ENCODE results near the gene APOC3.

Gene APOC3

GRCh38 chr11:116840746-116841296 is 11.1 kb downstream of the APOC3 start:
- H3K36me3 Mint-ChIP-seq (ENCODE audit: low read depth), result peaks cover 32% of the 10 kb centered on the region
- peaks cover 11% of the 10 kb centered on the region for H3K4me1 Mint-ChIP-seq (ENCODE audit: low read depth)
- H3K27ac Mint-ChIP-seq, result no peak overlapping the region
- no peak overlapping the region for H3K4me3 Mint-ChIP-seq
- H3K9me3 Mint-ChIP-seq, result no peaks in the 10 kb centered on the region
- peaks cover 3% of the 10 kb centered on the region for H3K27me3 Mint-ChIP-seq
- intact Hi-C loops (cut with micrococcal nuclease), result no loop called here

- intact Hi-C loops (cut with micrococcal nuclease), result no loop called here
- H3K4me3 Mint-ChIP-seq, result no peak overlapping the region
- H3K36me3 Mint-ChIP-seq (ENCODE audit: low read depth), result peaks cover 45% of the 10 kb centered on the region
- peaks cover 5% of the 10 kb centered on the region for H3K4me1 Mint-ChIP-seq (ENCODE audit: low read depth)
- H3K9me3 Mint-ChIP-seq, result no peaks in the 10 kb centered on the region
- H3K27me3 Mint-ChIP-seq, result no peaks in the 10 kb centered on the region
- no peak overlapping the region for H3K27ac Mint-ChIP-seq
Measured at GRCh38 chr11:116842117-116842516, 12.4 kb downstream of the APOC3 start.

DNA sequence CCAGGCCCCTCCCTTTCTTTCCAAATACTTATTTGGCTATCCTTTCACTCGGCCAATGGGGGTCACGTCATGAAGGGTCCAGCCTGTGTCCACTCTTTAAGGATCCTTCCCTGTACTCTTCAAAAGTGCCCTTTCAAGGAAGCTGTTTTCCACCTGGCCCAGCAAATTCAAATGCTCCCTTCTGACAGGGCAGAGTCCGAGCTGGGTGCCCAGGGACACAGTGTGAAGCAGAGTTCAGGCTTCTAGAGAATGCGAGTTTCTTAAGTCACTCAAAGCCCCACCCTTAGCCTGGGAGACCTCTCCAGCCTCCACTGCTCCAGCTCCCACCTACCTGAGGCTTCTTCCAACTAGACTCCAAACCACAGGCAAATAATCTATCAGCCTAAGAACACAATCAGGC is 13.2 kb downstream of the APOC3 start:
- H3K4me3 Mint-ChIP-seq, result no peak overlapping the region
- no peaks in the 10 kb centered on the region for H3K9me3 Mint-ChIP-seq
- no peaks in the 10 kb centered on the region for H3K27me3 Mint-ChIP-seq
- H3K27ac Mint-ChIP-seq, result no peak overlapping the region
- H3K4me1 Mint-ChIP-seq (ENCODE audit: low read depth), result peaks cover 5% of the 10 kb centered on the region
- intact Hi-C loops (cut with micrococcal nuclease), result no loop called here
- H3K36me3 Mint-ChIP-seq (ENCODE audit: low read depth), result peaks cover 53% of the 10 kb centered on the region

DNA sequence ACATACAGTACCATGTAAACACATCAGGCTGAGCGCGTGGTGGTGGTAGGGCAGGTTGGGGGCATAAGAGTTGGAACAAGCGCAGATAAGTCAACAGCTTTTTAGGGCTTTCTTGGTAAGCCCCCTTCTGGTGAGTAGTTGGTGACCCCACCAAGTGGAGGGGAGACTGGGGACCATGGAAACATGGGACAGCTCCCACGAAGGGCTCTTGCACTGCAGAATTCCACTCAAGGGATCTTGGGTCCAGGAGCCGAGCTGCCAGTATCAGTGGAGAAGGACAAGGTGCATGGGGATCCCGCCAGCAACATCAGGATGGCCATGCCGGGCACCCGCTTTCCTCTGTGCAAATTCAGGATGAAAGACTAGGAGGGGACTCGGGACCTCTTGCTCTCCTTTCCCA is 14.0 kb downstream of the APOC3 start:
- H3K27me3 Mint-ChIP-seq, result no peaks in the 10 kb centered on the region
- peaks cover 58% of the 10 kb centered on the region for H3K36me3 Mint-ChIP-seq (ENCODE audit: low read depth)
- intact Hi-C loops (cut with micrococcal nuclease), result no loop called here
- H3K9me3 Mint-ChIP-seq, result no peaks in the 10 kb centered on the region
- H3K4me1 Mint-ChIP-seq (ENCODE audit: low read depth), result peaks cover 5% of the 10 kb centered on the region
- H3K4me3 Mint-ChIP-seq, result no peak overlapping the region
- H3K27ac Mint-ChIP-seq, result no peak overlapping the region

DNA sequence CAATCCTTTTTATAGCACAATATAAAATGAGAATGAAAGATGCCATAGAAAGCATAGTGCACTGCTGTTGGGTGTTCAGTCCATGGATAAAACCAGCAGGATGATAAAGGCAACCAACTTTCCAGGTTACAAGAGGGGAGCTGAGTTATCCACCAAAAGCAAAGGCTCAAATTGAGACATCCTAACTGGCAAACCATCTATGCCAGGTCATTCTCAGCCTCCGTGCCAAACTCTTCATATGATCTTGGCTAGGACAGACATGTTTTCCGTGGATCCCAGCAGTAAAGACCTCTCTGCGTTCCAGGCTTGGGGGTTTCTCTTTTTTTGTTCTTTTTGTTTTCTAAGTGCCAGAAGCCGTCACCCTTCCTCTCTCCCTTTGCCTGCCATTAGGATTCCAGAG is 15.0 kb downstream of the APOC3 start:
- H3K27me3 Mint-ChIP-seq, result no peaks in the 10 kb centered on the region
- peaks cover 11% of the 10 kb centered on the region for H3K4me1 Mint-ChIP-seq (ENCODE audit: low read depth)
- intact Hi-C loops (cut with micrococcal nuclease), result no loop called here
- no peak overlapping the region for H3K27ac Mint-ChIP-seq
- no peaks in the 10 kb centered on the region for H3K9me3 Mint-ChIP-seq
- H3K36me3 Mint-ChIP-seq (ENCODE audit: low read depth), result peaks cover 68% of the 10 kb centered on the region
- no peak overlapping the region for H3K4me3 Mint-ChIP-seq

- peaks cover 72% of the 10 kb centered on the region for H3K36me3 Mint-ChIP-seq (ENCODE audit: low read depth)
- H3K4me1 Mint-ChIP-seq (ENCODE audit: low read depth), result peaks cover 31% of the 10 kb centered on the region
- no peak overlapping the region for H3K27ac Mint-ChIP-seq
- H3K27me3 Mint-ChIP-seq, result no peaks in the 10 kb centered on the region
- no peaks in the 10 kb centered on the region for H3K9me3 Mint-ChIP-seq
- intact Hi-C loops (cut with micrococcal nuclease), result no loop called here
- no peak overlapping the region for H3K4me3 Mint-ChIP-seq
Measured at GRCh38 chr11:116847612-116848011, 17.9 kb downstream of the APOC3 start.

- Mint-ChIP-seq H3K4me3 (no peak overlapping the region), H3K27me3 (no peaks in the 10 kb centered on the region), H3K9me3 (no peaks in the 10 kb centered on the region), H3K27ac (peak overlapping the region; percentile 88), H3K4me1 (ENCODE audit: low read depth) (peaks cover 45% of the 10 kb centered on the region), H3K36me3 (ENCODE audit: low read depth) (peaks cover 58% of the 10 kb centered on the region)
- intact Hi-C loops (cut with micrococcal nuclease), result loop anchor here (1.0 kb wide), 1 partner anchor 14 kb away; no protein-coding TSS in a partner anchor
Measured at GRCh38 chr11:116849060-116849459, 19.4 kb downstream of the APOC3 start.

DNA sequence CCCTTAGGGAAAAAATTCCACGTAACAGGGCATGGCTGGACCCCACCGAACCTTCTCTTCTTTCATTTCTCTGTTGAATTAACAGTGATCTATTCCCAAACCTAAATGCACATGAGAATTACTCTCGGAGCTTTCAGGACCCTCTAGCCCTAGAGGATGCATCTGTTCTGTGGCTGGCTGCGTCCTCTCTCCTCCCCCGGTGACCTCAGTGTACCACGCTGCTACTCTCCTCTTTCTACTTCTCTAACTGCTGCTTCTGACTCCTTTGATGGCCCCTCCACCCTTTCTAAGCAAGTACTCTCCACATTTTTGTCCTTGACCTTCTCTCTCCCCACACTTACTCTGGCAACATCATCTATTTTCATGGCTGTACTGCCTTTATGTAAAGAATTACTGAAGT is 19.8 kb downstream of the APOC3 start:
- H3K27ac Mint-ChIP-seq, result peak overlapping the region; percentile 88
- H3K9me3 Mint-ChIP-seq, result no peaks in the 10 kb centered on the region
- no peak overlapping the region for H3K4me3 Mint-ChIP-seq
- peaks cover 54% of the 10 kb centered on the region for H3K36me3 Mint-ChIP-seq (ENCODE audit: low read depth)
- H3K27me3 Mint-ChIP-seq, result no peaks in the 10 kb centered on the region
- intact Hi-C loops (cut with micrococcal nuclease), result loop anchor here (1.0 kb wide), 1 partner anchor 14 kb away; no protein-coding TSS in a partner anchor
- peaks cover 49% of the 10 kb centered on the region for H3K4me1 Mint-ChIP-seq (ENCODE audit: low read depth)

DNA sequence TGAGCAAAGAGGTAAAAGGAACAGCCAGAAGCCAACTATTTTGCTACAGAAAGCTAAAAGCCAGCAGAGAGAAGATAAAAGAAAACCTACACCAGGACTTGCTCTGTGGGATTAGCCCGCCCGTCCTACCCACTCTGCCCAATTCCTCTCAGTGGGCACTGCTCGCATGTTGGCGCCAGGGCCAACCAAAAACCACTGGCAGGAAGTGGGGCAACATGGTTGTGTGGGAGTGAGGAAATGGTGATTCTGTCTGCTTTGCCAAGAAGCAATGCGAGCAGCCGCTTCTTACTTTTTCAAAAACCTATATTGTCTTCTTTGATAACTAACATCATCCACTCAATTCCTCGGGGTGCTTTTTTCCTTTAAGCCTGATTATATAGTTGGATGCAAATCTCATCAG is 21.9 kb downstream of the APOC3 start:
- H3K4me3 Mint-ChIP-seq, result peak overlapping the region; percentile 51
- no peaks in the 10 kb centered on the region for H3K9me3 Mint-ChIP-seq
- H3K27ac Mint-ChIP-seq, result peak overlapping the region; percentile 88
- no peaks in the 10 kb centered on the region for H3K27me3 Mint-ChIP-seq
- H3K4me1 Mint-ChIP-seq (ENCODE audit: low read depth), result peaks cover 68% of the 10 kb centered on the region
- intact Hi-C loops (cut with micrococcal nuclease), result no loop called here
- H3K36me3 Mint-ChIP-seq (ENCODE audit: low read depth), result peaks cover 47% of the 10 kb centered on the region

DNA sequence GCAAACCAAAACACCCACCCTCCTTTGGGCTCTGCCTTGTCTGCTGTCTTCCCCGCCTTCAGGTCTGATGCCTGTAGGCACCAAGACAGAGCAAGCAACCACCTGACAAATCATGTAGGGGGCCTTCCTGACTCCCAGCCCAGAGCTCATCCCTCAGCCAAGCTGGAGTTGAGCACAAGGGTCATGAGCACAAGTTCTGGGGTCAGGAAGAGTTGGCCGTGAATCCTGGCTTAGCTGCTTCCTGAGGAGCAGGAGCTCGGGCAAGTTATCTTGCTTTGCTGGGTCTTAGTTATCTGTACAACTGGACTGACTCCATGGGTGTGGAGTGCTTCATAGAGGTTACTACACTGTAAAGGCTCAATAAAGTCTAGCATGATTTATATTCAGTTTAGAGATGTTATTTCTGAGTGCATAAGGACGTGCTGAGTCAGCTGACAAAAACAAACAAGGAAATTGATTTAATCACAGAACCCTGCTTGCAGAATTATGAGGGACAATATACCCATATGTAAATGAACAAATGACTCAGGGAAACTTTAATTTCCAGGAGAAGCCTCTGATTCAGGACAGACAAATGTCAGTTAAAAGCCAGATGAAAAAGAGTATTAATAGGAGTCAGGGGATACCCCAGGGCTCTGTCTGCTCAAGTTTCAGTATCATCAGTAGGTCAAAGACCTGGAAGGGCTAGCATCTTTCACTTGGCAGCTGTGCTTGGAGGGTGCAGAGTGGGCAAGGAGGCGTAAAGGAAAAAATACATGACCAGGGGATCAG is 22.7 kb downstream of the APOC3 start:
- H3K4me3 Mint-ChIP-seq, result peak overlapping the region; percentile 27
- H3K4me1 Mint-ChIP-seq (ENCODE audit: low read depth), result peaks cover 69% of the 10 kb centered on the region
- intact Hi-C loops (cut with micrococcal nuclease), result no loop called here
- H3K27ac Mint-ChIP-seq, result peak overlapping the region; percentile 88
- no peaks in the 10 kb centered on the region for H3K9me3 Mint-ChIP-seq
- H3K36me3 Mint-ChIP-seq (ENCODE audit: low read depth), result peaks cover 47% of the 10 kb centered on the region
- no peaks in the 10 kb centered on the region for H3K27me3 Mint-ChIP-seq

DNA sequence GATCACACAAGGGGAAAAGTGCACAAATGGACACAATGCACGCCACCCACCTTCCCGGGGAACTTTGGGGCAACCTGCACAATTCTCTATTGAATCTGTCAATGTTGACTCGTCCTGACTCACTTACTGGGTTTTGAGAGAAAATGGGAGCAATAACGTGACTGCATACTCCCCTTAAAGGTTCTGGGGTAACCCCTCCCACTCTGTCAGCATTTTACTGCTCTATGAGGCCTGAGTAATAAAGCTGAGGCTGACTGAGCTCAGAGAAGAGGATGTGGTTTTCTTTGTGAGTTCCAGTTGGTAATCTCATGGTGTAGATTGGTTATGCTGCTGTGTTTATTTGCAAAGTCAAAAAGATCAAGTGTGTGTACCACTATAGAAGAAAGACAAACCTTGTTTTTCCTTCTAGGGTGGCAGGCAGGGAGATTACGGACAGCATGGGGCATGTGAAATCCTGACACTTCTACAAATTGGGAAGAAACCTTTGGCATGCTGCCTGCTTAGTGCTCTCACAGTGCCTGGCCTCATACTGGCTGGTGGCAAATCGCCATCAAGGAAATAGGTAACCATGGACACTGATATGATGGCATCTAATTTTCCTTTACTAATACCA is 23.9 kb downstream of the APOC3 start:
- Mint-ChIP-seq H3K9me3 (no peaks in the 10 kb centered on the region), H3K4me3 (no peak overlapping the region), H3K4me1 (ENCODE audit: low read depth) (peaks cover 73% of the 10 kb centered on the region), H3K27me3 (no peaks in the 10 kb centered on the region), H3K27ac (peak overlapping the region; percentile 88), H3K36me3 (ENCODE audit: low read depth) (peaks cover 50% of the 10 kb centered on the region)
- intact Hi-C loops (cut with micrococcal nuclease), result no loop called here

GRCh38 chr11:116855413-116855812 is 25.7 kb downstream of the APOC3 start:
- Mint-ChIP-seq H3K4me1 (ENCODE audit: low read depth) (peaks cover 72% of the 10 kb centered on the region), H3K27me3 (no peaks in the 10 kb centered on the region), H3K9me3 (no peaks in the 10 kb centered on the region), H3K36me3 (ENCODE audit: low read depth) (peaks cover 53% of the 10 kb centered on the region), H3K4me3 (no peak overlapping the region), H3K27ac (peak overlapping the region; percentile 88)
- intact Hi-C loops (cut with micrococcal nuclease), result no loop called here

- H3K27ac Mint-ChIP-seq, result peak overlapping the region; percentile 88
- peaks cover 65% of the 10 kb centered on the region for H3K4me1 Mint-ChIP-seq (ENCODE audit: low read depth)
- H3K27me3 Mint-ChIP-seq, result no peaks in the 10 kb centered on the region
- H3K4me3 Mint-ChIP-seq, result no peak overlapping the region
- intact Hi-C loops (cut with micrococcal nuclease), result no loop called here
- H3K36me3 Mint-ChIP-seq (ENCODE audit: low read depth), result peaks cover 63% of the 10 kb centered on the region
- no peaks in the 10 kb centered on the region for H3K9me3 Mint-ChIP-seq
Measured at GRCh38 chr11:116856423-116856822, 26.7 kb downstream of the APOC3 start.

DNA sequence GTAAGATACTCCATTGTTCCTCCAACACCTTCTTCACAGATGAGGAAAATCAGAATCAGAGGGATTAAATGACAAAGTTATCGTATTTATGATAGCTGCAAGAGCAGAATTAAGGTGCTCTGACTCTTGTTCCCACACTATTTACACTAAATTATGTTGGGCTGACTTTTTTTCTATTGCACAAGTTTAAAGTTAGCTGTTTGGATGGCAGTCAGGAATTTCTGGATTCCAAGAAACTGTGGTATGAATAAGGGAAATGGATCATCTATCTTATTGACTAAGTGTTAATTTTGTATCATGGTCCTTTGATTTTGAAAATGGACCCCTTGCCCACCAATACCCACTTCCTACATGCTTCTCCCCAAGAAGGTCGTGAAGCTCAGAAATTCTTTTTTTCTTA is 27.6 kb downstream of the APOC3 start:
- H3K36me3 Mint-ChIP-seq (ENCODE audit: low read depth), result peaks cover 72% of the 10 kb centered on the region
- intact Hi-C loops (cut with micrococcal nuclease), result no loop called here
- H3K9me3 Mint-ChIP-seq, result no peaks in the 10 kb centered on the region
- no peak overlapping the region for H3K27ac Mint-ChIP-seq
- H3K4me1 Mint-ChIP-seq (ENCODE audit: low read depth), result peaks cover 56% of the 10 kb centered on the region
- no peak overlapping the region for H3K4me3 Mint-ChIP-seq
- no peaks in the 10 kb centered on the region for H3K27me3 Mint-ChIP-seq
